ENCODE data around the gene RPL38.

Gene RPL38

GRCh38 chr17:74235040-74235581 lies 31.6 kb downstream of the RPL38 start:
- H3K9me3 ChIP-seq (ENCODE audit: insufficient read depth, low read length), result no peaks in the 10 kb centered on the region
- H3K36me3 ChIP-seq (ENCODE audit: low read length), result no peaks in the 10 kb centered on the region
- TF ChIP-seq EZH2phosphoT487 (conservative IDR thresholded peaks at IDR 0.05; ENCODE audit: low read length) (no peak), CTCF (IDR thresholded peaks at IDR 0.05; ENCODE audit: insufficient read depth, low read length, poor library complexity, severe bottlenecking) (no peak)
- no peaks in the 10 kb centered on the region for H3K27me3 ChIP-seq (ENCODE audit: low read length)
- H3K27ac ChIP-seq (ENCODE audit: low read depth, low read length), result no peak overlapping the region
- no peak overlapping the region for H3K9ac ChIP-seq (ENCODE audit: low read length)
- no peaks in the 10 kb centered on the region for H4K20me1 ChIP-seq (ENCODE audit: low read depth, low read length)
- no peaks in the 10 kb centered on the region for H3K79me2 ChIP-seq (ENCODE audit: insufficient read depth, low read length)
- H3F3A ChIP-seq (ENCODE audit: insufficient read depth), result no peaks in the 10 kb centered on the region
- no peak overlapping the region for H2AFZ ChIP-seq (ENCODE audit: low read depth, low read length, severe bottlenecking)
- no peak overlapping the region for H3K4me2 ChIP-seq (ENCODE audit: low read depth, low read length, poor library complexity, severe bottlenecking)
- no peak overlapping the region for H3K4me3 ChIP-seq (ENCODE audit: insufficient read depth, low read length, poor library complexity, severe bottlenecking)
- H3K9me2 ChIP-seq (replicated peaks; ENCODE audit: insufficient read depth, low read length), result no peaks in the 10 kb centered on the region

GRCh38 chr17:74235911-74236371 lies 32.5 kb downstream of the RPL38 start:
- H3K4me2 ChIP-seq (ENCODE audit: low read depth, low read length, poor library complexity, severe bottlenecking), result no peak overlapping the region
- no peaks in the 10 kb centered on the region for H3K27me3 ChIP-seq (ENCODE audit: low read length)
- no peaks in the 10 kb centered on the region for H3F3A ChIP-seq (ENCODE audit: insufficient read depth)
- no peaks in the 10 kb centered on the region for H3K9me2 ChIP-seq (replicated peaks; ENCODE audit: insufficient read depth, low read length)
- no peaks in the 10 kb centered on the region for H3K79me2 ChIP-seq (ENCODE audit: insufficient read depth, low read length)
- no peak overlapping the region for H2AFZ ChIP-seq (ENCODE audit: low read depth, low read length, severe bottlenecking)
- H3K36me3 ChIP-seq (ENCODE audit: low read length), result no peaks in the 10 kb centered on the region
- H3K9ac ChIP-seq (ENCODE audit: low read length), result no peak overlapping the region
- H3K27ac ChIP-seq (ENCODE audit: low read depth, low read length), result no peak overlapping the region
- H4K20me1 ChIP-seq (ENCODE audit: low read depth, low read length), result no peaks in the 10 kb centered on the region
- no peak overlapping the region for H3K4me3 ChIP-seq (ENCODE audit: insufficient read depth, low read length, poor library complexity, severe bottlenecking)
- TF ChIP-seq CTCF (IDR thresholded peaks at IDR 0.05; ENCODE audit: insufficient read depth, low read length, poor library complexity, severe bottlenecking) (no peak), EZH2phosphoT487 (conservative IDR thresholded peaks at IDR 0.05; ENCODE audit: low read length) (no peak)
- H3K9me3 ChIP-seq (ENCODE audit: insufficient read depth, low read length), result no peaks in the 10 kb centered on the region

- Histone ChIP-seq H3K4me3 (ENCODE audit: insufficient read depth, low read length, poor library complexity, severe bottlenecking) (no peak overlapping the region), H3K4me2 (ENCODE audit: low read depth, low read length, poor library complexity, severe bottlenecking) (no peak overlapping the region), H3K9ac (ENCODE audit: low read length) (no peak overlapping the region), H3F3A (ENCODE audit: insufficient read depth) (no peaks in the 10 kb centered on the region), H3K36me3 (ENCODE audit: low read length) (no peaks in the 10 kb centered on the region), H3K27me3 (ENCODE audit: low read length) (no peaks in the 10 kb centered on the region), H3K9me2 (replicated peaks; ENCODE audit: insufficient read depth, low read length) (no peaks in the 10 kb centered on the region), H3K27ac (ENCODE audit: low read depth, low read length) (no peak overlapping the region), H3K79me2 (ENCODE audit: insufficient read depth, low read length) (no peaks in the 10 kb centered on the region), H2AFZ (ENCODE audit: low read depth, low read length, severe bottlenecking) (no peak overlapping the region), H4K20me1 (ENCODE audit: low read depth, low read length) (no peaks in the 10 kb centered on the region), H3K9me3 (ENCODE audit: insufficient read depth, low read length) (no peaks in the 10 kb centered on the region)
- TF ChIP-seq EZH2phosphoT487 (conservative IDR thresholded peaks at IDR 0.05; ENCODE audit: low read length) (no peak), CTCF (IDR thresholded peaks at IDR 0.05; ENCODE audit: insufficient read depth, low read length, poor library complexity, severe bottlenecking) (no peak)
These were observed 33.8 kb downstream of the RPL38 start for GRCh38 chr17:74237321-74237720.

Measured in SU-DHL-6 (cell line).